ENCODE results near the gene DDX55. TPM values are rescaled to one million over a fixed set of nuclear protein-coding genes. Genes with fewer than 3 reads are reported as not detected.

The DDX55 gene
- polyA plus RNA-seq, 1 of the 3 experiments (the other 2 are of a cell fraction), result 25.8 TPM

GRCh38 chr12:123591702-123592481 is 10.0 kb upstream of the DDX55 start:
- no peak for DNase-seq
- Histone ChIP-seq H2AFZ (ENCODE audit: low read depth) (no peak overlapping the region), H4K20me1 (ENCODE audit: insufficient read depth) (peaks cover 54% of the 10 kb centered on the region), H3K79me2 (ENCODE audit: insufficient read depth) (peaks cover 100% of the 10 kb centered on the region), H3K4me1 (ENCODE audit: control insufficient read depth in 1 of 2, insufficient read depth in 2 of 2, low read depth in 1 of 2, low read length in 1 of 2) (peaks cover 0 to 16% of the 10 kb centered on the region in 2 experiments; a peak in 3 of 4 replicates), H3K27ac (ENCODE audit: low read depth in 2 of 2, low read length in 1 of 2) (no peak overlapping the region; a peak in 1 of 4 replicates), H3K9ac (no peak overlapping the region), H3K4me3 (ENCODE audit: low read depth in 2 of 2, low read length in 1 of 2) (no peak overlapping the region), H3K9me2 (no peaks in the 10 kb centered on the region), H3F3A (replicated peaks; ENCODE audit: insufficient read depth) (peaks cover 18% of the 10 kb centered on the region), H3K27me3 (ENCODE audit: insufficient read depth) (no peaks in the 10 kb centered on the region), H3K4me2 (no peak overlapping the region), H3K9me3 (no peaks in the 10 kb centered on the region), H3K36me3 (replicated peaks in 1 of 2; ENCODE audit: control insufficient read depth in 1 of 2, insufficient read depth in 2 of 2, low read length in 1 of 2) (peaks cover 66 to 80% of the 10 kb centered on the region in 2 experiments)
- POLR2A ChIA-PET, result no interaction called here
- WGBS (ENCODE audit: low lambda C conversion rate), result 82% methylated on average over 8 of the region's 8 CpGs
- TF ChIP-seq IRF3 (IDR thresholded peaks at IDR 0.05; ENCODE audit: low read depth, low read length), result no peak
- TF ChIP-seq, protein P1, sequence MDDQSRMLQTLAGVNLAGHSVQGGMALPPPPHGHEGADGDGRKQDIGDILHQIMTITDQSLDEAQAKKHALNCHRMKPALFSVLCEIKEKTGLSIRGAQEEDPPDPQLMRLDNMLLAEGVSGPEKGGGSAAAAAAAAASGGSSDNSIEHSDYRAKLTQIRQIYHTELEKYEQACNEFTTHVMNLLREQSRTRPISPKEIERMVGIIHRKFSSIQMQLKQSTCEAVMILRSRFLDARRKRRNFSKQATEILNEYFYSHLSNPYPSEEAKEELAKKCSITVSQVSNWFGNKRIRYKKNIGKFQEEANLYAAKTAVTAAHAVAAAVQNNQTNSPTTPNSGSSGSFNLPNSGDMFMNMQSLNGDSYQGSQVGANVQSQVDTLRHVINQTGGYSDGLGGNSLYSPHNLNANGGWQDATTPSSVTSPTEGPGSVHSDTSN (IDR thresholded peaks at IDR 0.05), result no peak
- TF ChIP-seq RAD21 (IDR thresholded peaks at IDR 0.05; ENCODE audit: low read length), result no peak
- TF ChIP-seq ELF1 (IDR thresholded peaks at IDR 0.05), result no peak
- no peak for TF ChIP-seq POLR2AphosphoS5 (IDR thresholded peaks at IDR 0.05; ENCODE audit: low read depth, low read length)
- TF ChIP-seq RFX5 (IDR thresholded peaks at IDR 0.05; ENCODE audit: low read length), result no peak
- TF ChIP-seq JUND (IDR thresholded peaks at IDR 0.05), result no peak
- TF ChIP-seq ZBTB33 (IDR thresholded peaks at IDR 0.05; ENCODE audit: borderline replicate concordance, low read depth), result no peak
- TF ChIP-seq FOSL2 (IDR thresholded peaks at IDR 0.05; ENCODE audit: borderline replicate concordance, low read depth), result no peak
- no peak for TF ChIP-seq CHD2 (IDR thresholded peaks at IDR 0.05; ENCODE audit: low read length, partially characterized antibody)
- TF ChIP-seq, protein P2, sequence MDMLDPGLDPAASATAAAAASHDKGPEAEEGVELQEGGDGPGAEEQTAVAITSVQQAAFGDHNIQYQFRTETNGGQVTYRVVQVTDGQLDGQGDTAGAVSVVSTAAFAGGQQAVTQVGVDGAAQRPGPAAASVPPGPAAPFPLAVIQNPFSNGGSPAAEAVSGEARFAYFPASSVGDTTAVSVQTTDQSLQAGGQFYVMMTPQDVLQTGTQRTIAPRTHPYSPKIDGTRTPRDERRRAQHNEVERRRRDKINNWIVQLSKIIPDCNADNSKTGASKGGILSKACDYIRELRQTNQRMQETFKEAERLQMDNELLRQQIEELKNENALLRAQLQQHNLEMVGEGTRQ (IDR thresholded peaks at IDR 0.05; ENCODE audit: borderline replicate concordance, low read depth, low read length), result no peak
- no peak for TF ChIP-seq SMC3 (IDR thresholded peaks at IDR 0.05; ENCODE audit: low read depth, low read length)
- no peak for TF ChIP-seq RXRA (IDR thresholded peaks at IDR 0.05; ENCODE audit: borderline replicate concordance, low read depth)
- no peak for TF ChIP-seq SIN3A (IDR thresholded peaks at IDR 0.05; ENCODE audit: borderline replicate concordance, low read depth, low read length)
- no peak for TF ChIP-seq GABPA (IDR thresholded peaks at IDR 0.05; ENCODE audit: low read depth)
- TF ChIP-seq FOXM1 (IDR thresholded peaks at IDR 0.05; ENCODE audit: low read depth), result no peak
- no peak for TF ChIP-seq FOXJ3 (CRISPR knock-in tag; IDR thresholded peaks at IDR 0.05)
- CTCF ChIA-PET, result interaction anchor here (0.8 kb wide), 1 partner anchor 227 kb away, joined by 3 read pairs; the partner anchor contains the start of gene SBNO1

All from SK-N-SH (cell line).